ENCODE results near the gene ARRB1.

GRCh38 chr11:75314771-75315438 lies 36.6 kb downstream of the ARRB1 start:
- TF ChIP-seq EED (IDR thresholded peaks at IDR 0.05; ENCODE audit: low read depth), result no peak
- no peak for TF ChIP-seq IRF4 (IDR thresholded peaks at IDR 0.05; ENCODE audit: low read depth, low read length)
- no peak for TF ChIP-seq FOXM1 (IDR thresholded peaks at IDR 0.05; ENCODE audit: low read depth, low read length)

All from GM12878 (cell line).